ENCODE data around the gene NAT8. TPM values are rescaled to one million over a fixed set of nuclear protein-coding genes. Genes with fewer than 3 reads are reported as not detected.

Gene NAT8
- total and polyA plus RNA-seq, 2 experiments from 2014 or later: not detected

GRCh38 chr2:73593680-73594079 is 48.5 kb downstream of the NAT8 start:
- no peak overlapping the region for H3K27ac Mint-ChIP-seq
- Histone ChIP-seq H3K4me2 (no peak overlapping the region), H3K27me3 (ENCODE audit: insufficient read depth) (no peaks in the 10 kb centered on the region), H3F3A (replicated peaks; ENCODE audit: low read depth) (no peaks in the 10 kb centered on the region), H2AFZ (no peak overlapping the region), H3K9me2 (ENCODE audit: insufficient read depth) (no peaks in the 10 kb centered on the region), H3K36me3 (ENCODE audit: insufficient read depth) (no peaks in the 10 kb centered on the region), H3K79me2 (replicated peaks; ENCODE audit: insufficient read depth) (no peaks in the 10 kb centered on the region), H4K20me1 (replicated peaks; ENCODE audit: insufficient read depth) (0 out of 2 replicates have a peak, but pooled peaks cover 3% of the 10 kb centered on the region), H3K4me3 (no peak overlapping the region), H3K4me1 (ENCODE audit: insufficient read depth) (no peaks in the 10 kb centered on the region), H3K27ac (ENCODE audit: low read depth) (no peak overlapping the region)
- H3K36me3 Mint-ChIP-seq (ENCODE audit: low read depth): peaks cover 8% of the 10 kb centered on the region; the same call in 2 of the 3 replicates
- no peak for DNase-seq (ENCODE audit: low spot score)
- H3K27me3 Mint-ChIP-seq (ENCODE audit: insufficient read depth, low read depth, poor library complexity): peaks cover 2% of the 10 kb centered on the region
- TF ChIP-seq EZH2 (IDR thresholded peaks at IDR 0.05; ENCODE audit: low read depth, unreplicated experiment) (no peak), EZH2phosphoT487 (IDR thresholded peaks at IDR 0.05; ENCODE audit: unreplicated experiment) (no peak), STAT1 (IDR thresholded peaks at IDR 0.05; ENCODE audit: unreplicated experiment) (no peak)
- H3K4me1 Mint-ChIP-seq: no peaks in the 10 kb centered on the region
- H3K4me3 Mint-ChIP-seq: no peak overlapping the region
- ATAC-seq: no peak
- peaks cover 5% of the 10 kb centered on the region; the same call in 1 of the 3 replicates for H3K9me3 Mint-ChIP-seq

Other genes starting within 250 kb of the NAT8 start
- gene TPRKB, start 94.9 kb upstream of the NAT8 start, total RNA-seq (2014; rRNA removed; shearing (Covaris generic)): 31.2 and 39.5 TPM in 2 replicates
- 167 and 186 TPM in 2 replicates for gene TPRKB, start 94.9 kb upstream of the NAT8 start, polyA plus RNA-seq (2016; fragmentation: Nextera tagmentation; extraction: Ambion mirVana)
- gene DUSP11, start 137.7 kb upstream of the NAT8 start, total RNA-seq (2014; rRNA removed; shearing (Covaris generic)): 19.1 and 23.3 TPM in 2 replicates
- 21.0 TPM in 2 replicates for gene DUSP11, start 137.7 kb upstream of the NAT8 start, polyA plus RNA-seq (2016; fragmentation: Nextera tagmentation; extraction: Ambion mirVana)
- 0.14 TPM in 1 of 2 replicates, not detected in the other for gene C2orf78, start 141.8 kb upstream of the NAT8 start, total RNA-seq (2014; rRNA removed; shearing (Covaris generic))
- gene C2orf78, start 141.8 kb upstream of the NAT8 start, polyA plus RNA-seq (2016; fragmentation: Nextera tagmentation; extraction: Ambion mirVana): 0.14 and 0.18 TPM in 2 replicates
- 33.9 and 40.4 TPM in 2 replicates for gene STAMBP, start 186.5 kb upstream of the NAT8 start, total RNA-seq (2014; rRNA removed; shearing (Covaris generic))
- gene STAMBP, start 186.5 kb upstream of the NAT8 start, polyA plus RNA-seq (2016; fragmentation: Nextera tagmentation; extraction: Ambion mirVana): 89.7 and 106 TPM in 2 replicates

Data from GM23338 (cell line).